GM19455 (cell line): ENCODE measurements around the gene FLT1.

Experiments
- ATAC-seq: cut with Tn5 transposase; IDR thresholded peaks from one replicate; pipeline ENCODE4 v1.9.1; 2021; ENCODE audit not compliant: unreplicated experiment

Gene FLT1

DNA sequence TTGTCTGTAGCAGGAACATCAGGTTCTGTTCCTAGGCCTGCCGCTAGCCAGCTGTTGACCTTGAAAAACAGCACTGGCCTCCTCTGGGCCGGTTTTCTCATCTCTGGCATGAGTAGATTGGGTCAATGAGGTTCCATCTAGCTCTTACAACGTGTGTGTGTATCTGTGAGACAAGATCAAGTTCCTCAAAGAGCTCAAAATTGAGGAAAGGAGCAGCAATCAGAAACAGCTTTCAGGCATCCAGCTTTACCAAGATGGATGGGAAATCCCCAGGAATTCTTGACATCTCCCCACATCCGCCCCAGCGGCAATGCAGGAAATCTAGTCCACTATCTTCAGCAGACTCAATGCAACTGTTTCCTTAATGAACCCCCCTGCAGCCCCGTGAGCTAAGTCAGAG lies 4.9 kb downstream of the FLT1 start:
- no peak for ATAC-seq

DNA sequence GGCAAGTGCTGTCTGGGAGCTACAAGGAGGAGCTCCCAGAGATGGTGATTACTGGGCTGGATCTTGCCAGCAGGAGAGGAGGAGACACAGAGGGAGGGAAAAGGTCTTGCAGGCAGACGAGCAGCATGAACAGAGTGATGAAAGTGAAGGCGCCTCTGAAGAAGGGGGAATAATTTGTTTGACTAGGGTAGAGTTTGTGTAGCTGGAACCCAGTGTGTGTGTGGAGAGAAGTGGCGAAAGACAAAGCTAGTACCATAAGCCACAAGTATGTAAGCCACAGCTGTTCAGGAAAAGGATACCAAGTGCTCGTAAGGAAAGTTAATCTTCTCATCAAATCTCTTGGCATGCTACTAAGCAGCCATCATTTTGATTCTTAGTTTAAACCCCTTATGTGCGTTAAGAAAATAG lies 5.4 kb downstream of the FLT1 start:
- no peak for ATAC-seq

DNA sequence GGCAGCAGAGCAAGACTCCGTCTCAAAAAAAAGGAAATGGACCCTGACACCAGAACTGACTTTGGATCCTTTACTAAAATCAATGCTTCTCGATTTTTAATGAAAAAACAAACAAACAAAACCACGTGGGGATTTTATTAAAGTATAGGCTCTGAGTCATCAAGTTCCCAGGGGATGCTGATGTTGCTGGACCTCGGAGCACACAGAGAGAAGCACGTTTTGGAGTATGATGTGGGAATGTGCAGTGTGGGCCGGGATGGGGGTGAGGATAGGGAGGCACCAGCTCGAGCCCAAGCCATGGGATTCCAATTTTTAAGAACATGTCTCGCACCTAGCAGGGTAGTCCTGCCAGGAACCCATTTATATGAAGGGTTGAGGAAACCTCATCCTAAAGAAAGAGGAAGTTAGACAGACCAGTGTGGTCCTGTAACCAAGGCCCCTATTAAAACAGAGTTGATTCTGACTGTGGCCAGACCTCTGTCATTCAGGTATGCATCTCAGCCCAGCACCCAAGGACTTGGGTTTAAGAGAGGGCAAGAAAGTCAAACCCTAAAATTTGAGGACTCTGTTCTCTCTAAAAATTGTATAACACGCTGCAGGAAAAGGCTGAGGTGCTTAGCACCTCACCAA lies 6.4 kb downstream of the FLT1 start:
- no peak for ATAC-seq

DNA sequence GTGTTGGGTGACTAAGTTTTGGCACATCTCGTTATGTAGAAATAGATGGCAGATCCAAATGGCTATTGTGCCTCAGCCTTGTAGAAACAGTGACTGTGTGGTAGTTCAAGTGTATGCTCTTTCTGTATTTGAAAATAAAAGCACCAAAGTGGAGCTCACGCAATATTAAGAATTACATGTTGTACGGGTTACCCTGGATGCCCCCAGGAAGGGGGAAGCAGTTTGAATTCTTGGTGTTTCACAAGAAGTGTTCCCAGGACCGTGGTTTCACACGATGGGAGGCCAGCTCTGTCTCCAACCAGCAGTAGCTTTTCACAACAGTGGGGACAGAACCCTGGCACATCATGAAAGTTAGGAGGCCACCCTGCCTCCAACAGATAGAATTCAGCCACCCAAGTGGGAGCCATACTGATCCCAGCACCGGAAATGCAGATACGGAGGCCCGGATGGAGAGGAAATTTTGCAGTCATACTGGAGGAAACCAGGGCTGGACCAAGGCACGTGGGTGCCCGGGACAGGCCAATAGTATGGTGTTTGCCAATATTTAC lies 8.9 kb downstream of the FLT1 start:
- no peak for ATAC-seq

DNA sequence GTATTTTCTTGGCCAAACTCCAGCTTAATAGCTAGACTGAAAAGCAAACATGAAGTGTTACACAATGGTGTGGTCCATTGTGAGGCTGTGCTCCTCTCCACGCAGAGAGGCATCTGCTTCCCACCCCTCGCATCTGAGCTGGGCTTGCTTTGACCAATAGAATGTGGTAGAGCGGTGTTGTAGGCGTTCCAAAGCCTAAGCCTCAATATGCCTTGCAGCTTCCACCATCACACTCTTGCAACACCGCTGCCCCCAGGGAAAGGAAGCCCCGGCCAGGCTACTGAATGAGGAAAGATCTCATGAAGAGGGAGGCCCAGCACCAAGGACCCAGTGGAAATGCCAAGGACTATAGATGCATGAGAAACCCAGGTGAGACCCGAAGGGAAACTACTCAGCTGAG lies 9.4 kb downstream of the FLT1 start:
- ATAC-seq, result no peak

DNA sequence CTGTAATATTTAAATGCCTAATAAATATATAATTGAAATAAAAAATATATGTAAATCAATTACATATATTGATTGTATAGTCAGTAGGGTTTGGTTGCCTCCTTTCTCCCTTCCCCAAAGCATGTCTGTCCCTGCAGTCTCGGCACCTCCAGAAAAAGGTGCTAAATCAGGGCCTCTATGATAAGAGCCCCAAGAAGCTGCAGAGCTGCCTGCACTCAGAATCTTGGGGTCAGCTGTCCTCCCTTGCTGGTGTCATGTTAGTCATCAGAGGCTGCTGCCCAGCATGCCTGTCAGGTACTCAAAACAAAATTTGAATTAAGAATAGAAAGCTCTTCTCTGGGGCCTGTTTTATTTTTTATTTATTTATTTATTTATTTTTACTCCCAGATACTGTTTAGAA lies 9.8 kb downstream of the FLT1 start:
- no peak for ATAC-seq

DNA sequence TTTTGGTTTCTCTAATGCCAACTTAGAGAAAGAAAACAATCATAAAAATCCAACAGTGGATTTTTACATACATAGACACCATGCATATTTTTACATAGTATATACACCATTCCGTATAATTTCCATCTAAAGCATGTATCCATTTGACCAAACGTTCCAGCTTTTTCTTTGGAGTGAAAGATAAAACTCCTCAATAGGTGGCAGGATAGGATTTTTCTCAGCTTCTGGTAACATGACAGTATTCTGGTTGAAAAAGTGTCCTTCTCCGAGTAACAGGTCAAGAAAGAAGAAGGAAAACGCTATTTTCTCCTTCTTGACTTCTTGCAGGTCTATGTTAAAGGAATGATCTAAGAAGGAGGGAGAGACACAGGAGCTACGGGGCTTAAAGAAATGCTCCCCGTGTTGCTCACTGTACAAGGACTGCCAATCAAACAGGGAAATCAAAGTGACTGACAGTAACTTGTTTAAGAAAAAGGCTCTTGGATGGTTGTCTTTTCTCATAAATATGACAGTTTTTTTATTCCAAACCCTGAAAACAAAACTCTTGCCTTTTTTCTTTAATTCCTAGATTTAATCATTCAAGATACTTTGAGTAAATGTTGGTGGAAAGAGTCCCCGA lies 11.5 kb downstream of the FLT1 start:
- ATAC-seq, result no peak

DNA sequence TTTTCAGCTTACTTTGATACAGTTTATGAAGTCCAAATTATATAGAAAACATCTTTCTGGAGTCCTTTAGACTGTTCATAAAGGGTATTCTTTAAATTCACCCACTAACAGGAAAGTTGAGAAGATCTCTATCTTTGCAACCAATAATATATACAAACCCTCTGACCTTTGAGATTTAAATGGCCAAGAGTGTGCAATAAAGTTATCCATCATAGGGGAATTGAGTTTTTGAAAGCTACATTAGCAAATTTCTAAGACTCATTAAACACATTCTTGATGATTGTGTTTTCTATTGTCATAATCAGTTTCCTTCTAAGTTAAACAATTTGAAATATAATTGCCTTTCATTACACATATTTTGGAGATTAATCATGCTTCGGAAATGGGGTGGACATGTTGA lies 15.9 kb downstream of the FLT1 start:
- no peak for ATAC-seq

DNA sequence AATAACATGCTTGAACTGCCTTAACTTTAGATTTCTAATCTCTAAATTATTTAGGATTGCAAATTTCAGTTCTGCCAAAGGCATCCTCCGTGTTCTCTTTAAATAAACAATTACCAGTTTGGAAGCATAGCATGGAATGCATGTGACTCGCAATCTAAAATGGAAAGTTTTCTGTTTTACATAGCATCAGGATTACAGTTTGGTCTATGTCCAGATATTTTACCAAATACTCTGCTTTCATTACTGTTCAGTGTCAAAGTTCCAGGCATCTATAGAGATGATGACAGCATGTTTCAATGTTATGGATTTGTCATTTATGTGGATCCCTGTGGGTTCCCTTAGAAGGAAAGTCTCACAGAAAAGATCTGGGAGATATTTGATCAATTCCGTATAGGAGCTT lies 16.8 kb downstream of the FLT1 start:
- no peak for ATAC-seq

DNA sequence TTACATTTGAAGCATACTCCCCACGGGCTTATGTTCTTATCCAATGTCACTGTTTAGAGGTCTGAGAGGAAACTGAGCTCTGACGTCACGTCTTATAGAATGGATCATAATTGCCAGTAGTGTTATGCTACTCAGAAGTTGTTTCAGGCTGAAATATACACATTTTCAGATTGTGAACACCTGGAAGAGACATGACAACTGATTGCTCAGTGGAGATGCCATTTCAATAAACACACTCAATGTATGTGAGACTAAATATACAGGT lies 17.3 kb downstream of the FLT1 start:
- ATAC-seq, result no peak

DNA sequence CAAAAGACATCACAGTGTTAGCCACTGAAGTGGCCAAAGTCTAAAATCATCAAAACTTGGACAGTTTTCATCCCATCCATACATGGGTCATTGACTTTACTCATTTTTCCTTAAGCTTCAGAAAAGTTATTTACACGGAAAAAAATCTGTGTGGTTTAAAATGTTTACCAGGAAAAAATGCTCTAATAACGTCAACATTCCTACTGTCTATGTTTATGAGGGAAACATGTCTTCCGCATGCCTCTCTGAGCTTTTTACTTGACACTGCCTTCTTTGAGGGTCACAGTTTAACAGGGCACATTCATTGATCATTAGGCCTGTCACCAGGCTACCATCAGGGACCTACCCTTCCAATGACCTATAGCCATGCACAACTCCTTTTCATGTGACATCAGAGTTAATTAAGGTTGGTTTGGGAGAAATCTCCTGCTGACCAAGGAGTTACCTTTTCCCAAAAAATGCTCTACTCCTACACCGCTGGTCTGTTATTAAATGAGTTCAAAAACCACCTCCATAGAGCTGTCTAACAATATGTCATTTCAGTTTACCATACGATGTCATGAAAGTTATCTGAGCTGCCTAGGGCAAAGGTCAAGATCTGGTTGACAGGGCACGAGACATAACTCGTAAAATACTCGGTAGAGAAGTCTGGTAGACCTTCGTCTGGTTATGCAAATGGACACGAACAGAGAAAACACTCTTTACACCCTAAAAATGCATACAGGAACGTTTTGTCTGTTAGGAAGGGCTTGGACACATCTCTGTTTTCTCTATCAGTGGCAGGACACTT lies 17.8 kb downstream of the FLT1 start:
- ATAC-seq, result no peak

DNA sequence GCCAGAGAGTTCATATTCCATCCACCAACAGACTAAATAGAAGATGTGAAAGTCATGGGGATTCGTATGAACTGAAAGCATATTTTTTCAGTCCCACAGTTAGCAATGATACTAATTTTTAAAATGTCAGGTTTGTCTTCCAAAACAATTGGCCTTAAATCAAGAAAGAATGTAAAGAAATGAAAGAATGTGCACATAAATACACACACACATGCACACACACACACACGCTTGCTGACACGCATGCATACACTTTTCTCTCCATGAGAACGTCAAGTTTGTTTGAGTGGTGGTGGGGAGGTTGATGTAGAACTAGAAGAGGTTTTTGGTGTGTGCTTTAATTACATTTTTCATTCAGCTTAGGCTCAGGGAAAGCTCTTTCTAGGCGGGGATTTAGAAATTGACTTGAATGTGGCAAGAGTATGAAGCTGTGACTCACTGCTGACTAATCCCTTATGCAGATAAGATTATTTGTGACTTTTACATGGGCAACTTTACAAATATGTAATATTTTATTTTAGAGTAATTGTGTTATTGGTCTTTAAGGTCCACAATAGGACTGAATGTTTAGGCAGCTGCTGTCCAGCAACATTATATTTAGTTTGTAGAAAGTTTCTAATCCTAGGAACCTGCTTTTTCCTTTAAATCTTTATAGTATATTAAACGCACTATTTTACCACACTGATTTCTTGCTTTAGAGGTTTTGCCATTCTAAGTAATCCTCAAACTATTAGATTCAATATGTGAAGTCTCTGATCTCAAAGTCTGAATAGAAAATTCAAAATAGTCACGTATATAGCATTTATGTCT lies 18.8 kb downstream of the FLT1 start:
- ATAC-seq, result no peak

DNA sequence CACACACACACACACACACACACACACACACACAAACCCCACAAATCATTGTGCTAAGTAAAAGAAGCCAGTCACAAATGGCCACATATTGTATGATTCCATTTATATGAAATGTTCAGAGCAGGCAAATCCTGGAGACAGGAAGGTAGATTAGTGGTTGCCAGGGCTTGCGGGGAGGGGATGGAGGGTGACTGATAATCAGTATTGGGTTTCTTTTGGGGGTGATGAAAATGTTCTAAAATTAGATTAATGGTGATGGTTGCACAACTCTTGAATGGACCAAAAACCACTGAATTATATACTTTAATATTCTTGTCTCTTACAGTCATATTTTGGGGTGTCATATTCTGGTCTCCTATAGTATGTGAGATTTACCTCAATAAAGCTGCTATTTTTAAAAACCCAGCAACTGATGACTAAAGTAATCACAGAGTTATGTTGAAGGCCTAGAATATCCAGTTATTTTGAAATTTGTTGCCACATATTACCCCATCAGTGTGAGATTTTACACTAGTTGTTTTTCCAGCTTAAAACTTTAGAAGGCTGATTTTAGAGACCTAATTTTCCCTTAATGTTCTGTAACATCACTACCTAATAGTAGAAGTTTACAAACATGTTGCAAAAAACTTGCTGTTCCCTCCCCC lies 20.3 kb downstream of the FLT1 start:
- no peak for ATAC-seq

DNA sequence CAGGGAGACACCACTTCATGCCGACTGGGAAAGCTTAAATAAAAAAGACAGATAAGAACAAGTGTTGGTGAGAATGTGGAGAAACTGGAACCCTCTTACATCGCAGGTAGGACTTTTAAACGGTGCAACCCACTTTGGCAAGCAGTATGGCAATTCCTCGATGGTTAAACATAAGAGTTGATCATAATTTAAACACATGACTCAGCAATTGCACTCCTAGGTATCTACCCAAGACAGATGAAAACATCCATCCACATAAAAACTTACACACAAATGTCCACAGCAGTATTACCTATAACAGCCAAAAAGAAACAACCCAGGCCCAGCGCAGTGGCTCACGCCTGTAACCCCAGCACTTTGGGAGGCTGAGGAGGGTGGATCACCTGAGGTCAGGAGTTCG lies 21.9 kb downstream of the FLT1 start:
- ATAC-seq, result no peak

DNA sequence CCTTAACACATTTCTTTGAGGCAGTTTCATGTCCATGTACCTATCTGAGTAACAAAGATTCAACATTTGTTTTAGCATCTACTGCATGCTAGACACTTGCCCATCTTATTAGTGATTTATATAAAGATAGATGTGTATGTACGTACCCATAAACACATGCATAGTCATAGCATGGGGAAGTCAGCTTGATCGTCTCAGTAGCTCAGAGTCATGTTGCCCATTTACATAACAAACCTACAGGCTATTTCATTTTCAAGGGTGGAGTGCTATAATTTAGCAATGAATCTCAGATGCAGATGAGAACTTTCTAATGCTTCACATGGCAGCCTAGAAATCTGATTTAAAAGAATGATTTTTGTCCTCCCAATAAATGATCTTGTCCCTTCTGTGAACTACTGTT lies 23.5 kb downstream of the FLT1 start:
- no peak for ATAC-seq

DNA sequence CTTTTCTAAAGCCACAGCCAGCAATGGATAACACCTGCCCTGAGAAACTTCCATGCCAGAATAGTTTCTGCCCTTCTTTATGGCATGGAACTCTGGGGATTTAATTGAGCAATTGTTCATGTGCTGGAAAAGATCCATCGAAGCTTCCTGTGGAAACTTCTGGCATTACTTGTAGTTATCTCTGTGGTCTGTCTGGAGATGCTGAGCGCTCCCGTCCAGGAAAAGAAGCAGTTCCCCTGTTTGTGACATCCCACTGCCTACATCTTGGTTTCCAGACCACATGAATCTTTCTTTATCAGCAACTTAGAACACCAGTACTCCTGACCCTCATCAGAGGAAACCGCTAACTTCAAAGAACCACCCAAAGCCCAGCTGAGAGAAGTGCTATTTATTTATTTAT lies 24.6 kb downstream of the FLT1 start:
- ATAC-seq, result no peak

DNA sequence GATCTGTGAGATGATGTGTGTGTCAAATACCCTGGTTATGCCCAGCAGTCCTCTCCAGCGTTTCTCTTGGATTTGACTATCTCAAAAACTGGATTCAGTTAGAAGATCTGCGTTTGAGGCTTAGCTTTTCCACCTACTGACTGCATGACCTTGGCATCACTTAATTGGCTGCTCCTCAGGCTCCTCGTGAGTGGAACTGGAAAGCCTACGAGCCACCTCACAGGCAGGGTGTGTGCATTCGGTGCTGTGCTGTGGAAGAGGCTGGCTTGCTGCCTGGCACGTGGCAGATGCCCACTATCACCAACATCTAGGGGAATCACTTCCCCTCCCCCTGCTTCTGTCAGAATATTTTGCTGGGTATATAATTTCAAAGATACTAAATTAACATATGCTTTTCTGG lies 25.6 kb downstream of the FLT1 start:
- no peak for ATAC-seq

DNA sequence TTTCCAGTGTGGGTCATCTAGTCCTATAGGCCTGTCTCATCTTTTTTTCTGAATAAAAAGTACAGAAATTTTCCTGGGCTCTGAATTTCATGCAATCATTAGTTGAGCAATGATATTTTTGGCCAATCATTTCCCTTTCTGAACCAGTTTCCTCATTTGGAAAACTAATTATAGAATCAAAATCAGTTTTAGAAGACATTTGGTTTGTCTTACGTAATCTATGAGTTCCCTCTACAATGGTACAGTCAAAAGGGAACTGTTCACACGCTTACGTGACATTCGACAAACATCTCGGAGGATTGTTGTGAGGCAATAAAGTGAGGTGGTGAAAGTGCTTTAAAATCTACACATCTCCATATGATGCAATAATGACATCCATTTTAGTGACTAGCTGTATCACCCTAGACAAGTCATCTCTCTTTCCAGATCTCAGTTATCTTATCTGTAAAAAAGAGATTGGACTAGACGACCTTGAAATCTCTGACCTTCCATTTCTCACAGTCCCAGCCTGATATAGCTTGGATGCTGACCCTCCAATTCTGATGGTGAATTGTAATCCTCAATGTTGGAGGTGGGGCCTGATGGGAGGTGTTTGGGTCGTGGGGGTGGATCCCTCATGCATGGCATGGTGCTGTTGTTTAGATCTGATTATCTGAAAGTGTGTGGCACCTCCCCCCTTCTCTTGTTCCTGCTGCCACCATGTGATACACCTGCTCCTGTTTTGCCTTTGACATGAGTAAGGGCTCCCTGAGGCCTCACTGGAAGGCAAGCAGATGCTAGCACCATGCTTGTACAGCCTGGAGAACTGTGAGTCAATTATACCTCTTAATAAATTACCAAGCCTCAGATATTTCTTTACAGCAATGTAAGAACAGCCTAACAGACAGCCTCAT lies 26.7 kb downstream of the FLT1 start:
- ATAC-seq, result no peak

DNA sequence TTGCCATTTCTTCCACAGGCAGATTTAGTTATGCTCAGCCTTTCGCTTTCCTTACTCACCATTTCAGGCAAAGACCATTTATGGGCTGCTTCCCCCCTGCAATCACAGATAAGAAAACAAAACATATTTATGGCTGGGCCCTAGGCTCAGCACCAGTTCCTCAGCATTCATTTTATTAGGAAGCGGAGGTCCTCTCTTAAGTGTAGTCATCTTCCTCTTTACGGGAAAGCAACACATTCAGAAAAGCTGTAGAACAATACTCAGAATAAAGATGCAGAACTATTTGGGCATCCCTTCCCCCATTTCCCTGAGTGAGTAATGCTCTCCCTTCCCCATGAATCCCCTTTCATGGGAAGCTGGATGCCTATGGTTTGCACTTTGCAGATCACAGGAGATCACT lies 27.9 kb downstream of the FLT1 start:
- ATAC-seq, result no peak

DNA sequence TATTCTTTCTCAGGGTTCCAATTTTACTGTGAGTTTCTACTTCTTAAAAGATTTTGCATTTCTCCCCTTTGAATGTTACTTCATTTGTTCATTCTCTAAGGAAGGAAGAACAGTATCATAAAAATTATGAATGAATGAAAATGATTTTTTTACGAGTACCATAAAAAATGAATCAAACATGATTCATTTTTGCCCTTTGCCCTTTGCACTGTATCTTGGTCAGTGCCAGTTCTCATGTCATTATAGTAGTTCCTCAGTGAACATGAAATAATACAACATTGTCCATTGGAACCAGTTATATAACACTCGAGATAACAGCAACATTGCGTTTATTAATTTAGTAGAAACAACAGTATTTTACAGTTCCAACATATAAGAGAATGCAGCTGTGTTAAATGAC lies 28.8 kb downstream of the FLT1 start:
- ATAC-seq, result no peak
